ENCODE results near the gene MAP10.

DNA sequence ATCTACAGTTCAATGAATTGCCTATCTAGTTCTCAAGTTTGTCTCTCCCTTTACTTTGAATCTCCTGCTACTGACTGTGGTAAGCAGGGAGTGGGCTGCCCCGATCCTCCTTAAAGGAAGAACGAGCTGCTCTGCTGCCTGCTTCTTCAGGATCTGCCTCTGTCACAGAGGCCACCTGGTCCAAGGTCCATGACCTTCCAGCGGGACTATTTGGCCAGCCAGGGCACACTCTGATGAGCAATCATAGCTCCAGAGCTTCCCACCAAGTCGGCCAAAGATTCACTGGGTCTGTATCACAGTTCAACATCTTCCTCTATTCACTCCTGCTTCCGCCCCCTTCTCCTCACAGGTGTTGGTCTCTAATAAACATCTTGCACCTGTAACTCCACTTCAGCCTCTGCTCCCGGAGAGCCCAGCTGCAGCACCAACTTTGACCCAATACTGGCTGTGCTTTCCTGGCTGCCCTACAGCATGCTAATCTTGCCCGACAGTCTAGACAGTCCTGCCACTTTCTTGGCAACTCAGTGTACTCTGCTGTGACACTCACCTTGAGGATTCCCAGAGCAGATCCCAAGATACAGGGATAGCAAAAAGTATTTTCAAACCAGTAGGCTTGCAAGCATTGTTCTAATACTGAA lies 16.9 kb upstream of the MAP10 start:
- TF ChIP-seq, protein P1, sequence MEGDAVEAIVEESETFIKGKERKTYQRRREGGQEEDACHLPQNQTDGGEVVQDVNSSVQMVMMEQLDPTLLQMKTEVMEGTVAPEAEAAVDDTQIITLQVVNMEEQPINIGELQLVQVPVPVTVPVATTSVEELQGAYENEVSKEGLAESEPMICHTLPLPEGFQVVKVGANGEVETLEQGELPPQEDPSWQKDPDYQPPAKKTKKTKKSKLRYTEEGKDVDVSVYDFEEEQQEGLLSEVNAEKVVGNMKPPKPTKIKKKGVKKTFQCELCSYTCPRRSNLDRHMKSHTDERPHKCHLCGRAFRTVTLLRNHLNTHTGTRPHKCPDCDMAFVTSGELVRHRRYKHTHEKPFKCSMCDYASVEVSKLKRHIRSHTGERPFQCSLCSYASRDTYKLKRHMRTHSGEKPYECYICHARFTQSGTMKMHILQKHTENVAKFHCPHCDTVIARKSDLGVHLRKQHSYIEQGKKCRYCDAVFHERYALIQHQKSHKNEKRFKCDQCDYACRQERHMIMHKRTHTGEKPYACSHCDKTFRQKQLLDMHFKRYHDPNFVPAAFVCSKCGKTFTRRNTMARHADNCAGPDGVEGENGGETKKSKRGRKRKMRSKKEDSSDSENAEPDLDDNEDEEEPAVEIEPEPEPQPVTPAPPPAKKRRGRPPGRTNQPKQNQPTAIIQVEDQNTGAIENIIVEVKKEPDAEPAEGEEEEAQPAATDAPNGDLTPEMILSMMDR (IDR thresholded peaks at IDR 0.05): no peak
- TF ChIP-seq POLR2A (IDR thresholded peaks at IDR 0.05): no peak

Measured in testis (tissue), 2 donors.